PC-3 (cell line): ENCODE measurements around the gene TEAD3. TPM values are rescaled to one million over a fixed set of nuclear protein-coding genes. Genes with fewer than 3 reads are reported as not detected.

Source experiments
- ATAC-seq: fragments of 200-7000 bp; cut with Tn5 transposase; 2 replicates; pipeline ENCODE4 v1.9.1; 2020; ENCODE audit warnings: mild to moderate bottlenecking, moderate library complexity
- BruUV-seq: library from RNA; stranded (reverse); fragments of 400-500 nt; replicated peaks from 2 replicates; lab custom pipeline; 2021; lab: Mats Ljungman, UMichigan
- CTCF ChIA-PET: fragments of 300-600 bp; sonication (Branson Sonifier 250); formaldehyde crosslinking; loops from one replicate; lab custom pipeline; 2022; ENCODE audit warnings: antibody characterized with exemption; lab: Charles Lee
- POLR2A ChIA-PET: fragments of 300-600 bp; sonication (Branson Sonifier 250); formaldehyde crosslinking; loops from one replicate; lab custom pipeline; 2022; ENCODE audit warnings: antibody characterized with exemption; ENCODE audit not compliant: unreplicated experiment; lab: Charles Lee
- DNase-seq: peaks from one replicate; pipeline ENCODE4 v3.0.0-alpha.2; 2015
- H2AFZ ChIP-seq: fragments of 300-600 bp; sonication (generic); 2 replicates; pipeline ENCODE4 v1.6.0; 2016; ENCODE audit warnings: antibody characterized with exemption, low read length
- H3F3A ChIP-seq: fragments of 300-600 bp; sonication (generic); one replicate; pipeline ENCODE4 v1.6.0; 2017; ENCODE audit warnings: antibody characterized with exemption, low read length, control low read depth, mild to moderate bottlenecking; ENCODE audit not compliant: unreplicated experiment
- H3K27ac ChIP-seq: fragments of 300-600 bp; sonication (generic); 2 replicates; pipeline ENCODE4 v1.5.1; 2016; ENCODE audit warnings: mild to moderate bottlenecking, low read length
- H3K27me3 ChIP-seq: fragments of 300-600 bp; sonication (generic); 2 replicates; pipeline ENCODE4 v1.6.1; 2016; ENCODE audit warnings: low read length, mixed read lengths
- H3K36me3 ChIP-seq: fragments of 300-600 bp; sonication (generic); 2 replicates; pipeline ENCODE4 v1.6.1; 2016; ENCODE audit warnings: low read depth, mixed run types, low read length, mixed read lengths
- H3K4me1 ChIP-seq: fragments of 300-600 bp; sonication (generic); 2 replicates; pipeline ENCODE4 v1.5.1; 2016; ENCODE audit warnings: low read length; ENCODE audit not compliant: insufficient read depth
- H3K4me2 ChIP-seq: fragments of 300-600 bp; sonication (generic); 2 replicates; pipeline ENCODE4 v1.6.0; 2016; ENCODE audit warnings: low read length
- H3K4me3 ChIP-seq: fragments of 300-600 bp; sonication (generic); 2 replicates; pipeline ENCODE4 v1.5.1; 2016; ENCODE audit warnings: mild to moderate bottlenecking, low read length, mixed read lengths
- H3K79me2 ChIP-seq: fragments of 300-600 bp; sonication (generic); 2 replicates; pipeline ENCODE4 v1.6.1; 2017; ENCODE audit warnings: low read length, mixed read lengths
- H3K9ac ChIP-seq: fragments of 300-600 bp; sonication (generic); 2 replicates; pipeline ENCODE4 v1.6.0; 2016; ENCODE audit warnings: mild to moderate bottlenecking, low read length
- H3K9me2 ChIP-seq: fragments of 300-600 bp; sonication (generic); replicated peaks from 2 replicates; pipeline ENCODE4 v1.6.1; 2016; ENCODE audit warnings: mixed run types, low read length, mixed read lengths
- H3K9me3 ChIP-seq: fragments of 300-600 bp; sonication (generic); 2 replicates; pipeline ENCODE4 v1.6.1; 2016; ENCODE audit warnings: low read length, mixed read lengths
- H4K20me1 ChIP-seq: fragments of 300-600 bp; sonication (generic); 2 replicates; pipeline ENCODE4 v1.6.1; 2016; ENCODE audit warnings: low read length, mixed read lengths
- EZH2 ChIP-seq: fragments of 300-600 bp; sonication (generic); IDR thresholded peaks from one replicate; pipeline ENCODE4 v1.6.1; 2017; ENCODE audit warnings: antibody characterized with exemption, mild to moderate bottlenecking, low read length; ENCODE audit not compliant: unreplicated experiment
- EZH2phosphoT487 ChIP-seq: fragments of 300-600 bp; sonication (generic); IDR thresholded peaks from 2 replicates; pipeline ENCODE4 v1.6.1; 2018; ENCODE audit warnings: mild to moderate bottlenecking, antibody characterized with exemption, low read length, borderline replicate concordance
- intact Hi-C: fragments of 100-400 bp; cut with micrococcal nuclease; formaldehyde crosslinking; loops from 2 replicates; pipeline ENCODE4 v1.9.0; 2023
- total RNA-seq: library from RNA; depleted of rRNA; stranded (reverse); fragments of >200 nt; gene quantifications from 2 replicates; pipeline ENCODE4 v1.2.3, GENCODE V29; 2014
- TF ChIP-seq, protein P1 (sequence below): fragments of 300-600 bp; sonication (generic); conservative IDR thresholded peaks from 2 replicates; pipeline ENCODE4 v1.5.1; 2017; ENCODE audit warnings: antibody characterized with exemption, low read depth, mild to moderate bottlenecking, low read length

The TEAD3 gene
- total RNA-seq, 1 experiment from 2014 or later, result 9.2 TPM

DNA sequence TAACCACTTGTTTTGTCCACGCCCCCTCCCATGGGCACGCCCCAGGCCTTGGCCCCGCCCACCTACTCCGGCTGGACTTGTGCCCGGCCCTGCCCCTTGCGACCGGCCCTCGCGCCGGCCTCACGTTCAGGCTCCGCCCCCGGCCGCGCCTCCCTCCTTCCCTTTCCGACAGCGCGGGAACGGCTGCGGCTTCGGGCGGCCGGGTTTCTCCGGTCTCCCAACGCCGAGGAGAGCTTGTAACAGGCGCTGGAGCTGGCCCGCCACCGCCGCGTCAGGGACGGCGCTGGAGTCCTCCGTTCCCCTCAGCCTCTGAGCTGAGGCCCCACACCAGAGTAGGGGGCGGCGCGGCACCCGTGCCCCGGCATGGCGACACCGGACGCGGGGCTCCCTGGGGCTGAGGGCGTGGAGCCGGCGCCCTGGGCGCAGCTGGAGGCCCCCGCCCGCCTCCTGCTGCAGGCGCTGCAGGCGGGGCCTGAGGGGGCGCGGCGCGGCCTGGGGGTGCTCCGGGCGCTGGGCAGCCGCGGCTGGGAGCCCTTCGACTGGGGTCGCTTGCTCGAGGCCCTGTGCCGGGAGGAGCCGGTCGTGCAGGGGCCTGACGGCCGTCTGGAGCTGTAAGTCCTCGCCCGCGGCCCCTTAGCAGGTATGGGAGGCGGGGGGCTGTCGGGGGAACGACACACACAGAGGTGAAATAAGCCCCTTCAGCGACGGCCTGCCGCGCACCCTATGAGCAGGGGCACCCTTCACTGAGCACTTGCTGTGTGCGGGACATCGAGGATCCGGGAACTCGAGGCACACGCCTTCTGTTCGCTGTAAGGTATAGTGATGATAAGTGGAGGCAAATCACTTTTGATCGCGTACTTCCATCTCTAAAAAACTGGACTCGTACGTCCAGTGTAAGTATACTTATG is 44.4 kb downstream of the TEAD3 start, which contains the start of gene FANCE:
Gene FANCE (plus strand): TSS at position 156 of the 908 bp plus-strand sequence. CDS start 208 bp downstream, at position 364.
- intact Hi-C loops, result loop anchor here (2.0 kb wide), 1 partner anchor 14 kb away; no protein-coding TSS in a partner anchor
- peaks cover 19% of the 10 kb centered on the region for H3K4me1 ChIP-seq
- DNase-seq (peak; percentile 95), ATAC-seq (peak; percentile 79)
- no peaks in the 10 kb centered on the region for H4K20me1 ChIP-seq
- peak within 1 kb of the TSS; percentile 74 for H3K9ac ChIP-seq
- H3K4me3 ChIP-seq, result peak within 1 kb of the TSS; percentile 79
- no peaks in the 10 kb centered on the region for H3K9me2 ChIP-seq
- ChIA-PET POLR2A (interaction anchor here (0.7 kb wide), 1 partner anchor 14 kb away, joined by 4 read pairs; no protein-coding TSS in a partner anchor), CTCF (interaction anchor here (0.8 to 1.1 kb wide), 4 partner anchors 15 to 111 kb away, joined by 3 to 7 read pairs (median 4); partner anchors contain the start of genes PPARD and RPL10A)
- TF ChIP-seq EZH2, result no peak
- TF ChIP-seq, protein P1, sequence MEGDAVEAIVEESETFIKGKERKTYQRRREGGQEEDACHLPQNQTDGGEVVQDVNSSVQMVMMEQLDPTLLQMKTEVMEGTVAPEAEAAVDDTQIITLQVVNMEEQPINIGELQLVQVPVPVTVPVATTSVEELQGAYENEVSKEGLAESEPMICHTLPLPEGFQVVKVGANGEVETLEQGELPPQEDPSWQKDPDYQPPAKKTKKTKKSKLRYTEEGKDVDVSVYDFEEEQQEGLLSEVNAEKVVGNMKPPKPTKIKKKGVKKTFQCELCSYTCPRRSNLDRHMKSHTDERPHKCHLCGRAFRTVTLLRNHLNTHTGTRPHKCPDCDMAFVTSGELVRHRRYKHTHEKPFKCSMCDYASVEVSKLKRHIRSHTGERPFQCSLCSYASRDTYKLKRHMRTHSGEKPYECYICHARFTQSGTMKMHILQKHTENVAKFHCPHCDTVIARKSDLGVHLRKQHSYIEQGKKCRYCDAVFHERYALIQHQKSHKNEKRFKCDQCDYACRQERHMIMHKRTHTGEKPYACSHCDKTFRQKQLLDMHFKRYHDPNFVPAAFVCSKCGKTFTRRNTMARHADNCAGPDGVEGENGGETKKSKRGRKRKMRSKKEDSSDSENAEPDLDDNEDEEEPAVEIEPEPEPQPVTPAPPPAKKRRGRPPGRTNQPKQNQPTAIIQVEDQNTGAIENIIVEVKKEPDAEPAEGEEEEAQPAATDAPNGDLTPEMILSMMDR, result no peak
- H3K4me2 ChIP-seq, result peak within 1 kb of the TSS; percentile 80
- no TSS peak for BruUV-seq
- no peaks in the 10 kb centered on the region for H3K9me3 ChIP-seq
- H3K36me3 ChIP-seq, result no peaks in the 10 kb centered on the region; the same call in 1 of the 2 replicates
- H3K27me3 ChIP-seq, result no peaks in the 10 kb centered on the region
- H3K79me2 ChIP-seq, result peaks cover 24% of the 10 kb centered on the region
- H3F3A ChIP-seq, result no peaks in the 10 kb centered on the region
- H2AFZ ChIP-seq, result peak within 1 kb of the TSS; percentile 66
- H3K27ac ChIP-seq, result no peak within 1 kb of the TSS

DNA sequence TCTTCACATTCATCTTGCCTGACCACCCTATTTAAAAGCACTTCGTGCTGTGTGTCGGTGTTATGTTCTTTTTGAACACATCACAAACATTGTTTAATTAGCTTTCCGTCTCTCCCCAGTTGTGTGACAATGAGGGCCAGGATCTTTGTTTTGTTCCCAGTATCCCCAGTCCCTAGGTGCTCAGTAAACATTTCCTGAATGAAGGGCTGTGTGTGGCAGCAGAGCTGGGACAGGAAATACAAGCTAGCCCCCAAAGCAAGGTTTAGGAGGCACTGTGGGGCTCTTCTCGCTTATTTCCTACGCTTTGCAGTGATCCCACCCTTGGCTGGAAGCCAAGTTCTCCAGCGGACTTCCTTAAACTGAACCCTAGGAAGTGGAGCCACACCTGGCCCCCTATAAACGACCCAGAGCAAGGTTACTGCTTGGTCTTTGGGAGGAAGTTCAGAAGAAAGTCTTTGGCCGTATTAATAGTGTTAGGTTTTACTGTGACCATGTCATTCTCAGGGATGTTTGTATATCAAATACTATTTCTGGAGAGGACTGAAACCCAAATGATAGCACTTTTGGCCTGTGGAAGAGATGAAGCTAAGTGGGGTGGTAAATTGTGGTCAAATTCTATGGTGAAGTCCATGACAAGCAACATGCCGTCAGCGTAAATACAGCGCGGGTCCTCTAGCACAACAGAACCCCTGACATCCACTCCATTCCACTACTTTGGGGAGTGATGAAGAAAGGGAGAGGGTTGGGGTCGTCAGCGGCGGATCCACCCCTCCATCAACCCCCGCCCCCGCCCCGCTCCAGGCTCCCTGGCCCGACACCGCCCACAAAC is 45.3 kb downstream of the TEAD3 start:
- H2AFZ ChIP-seq, result peak overlapping the region; percentile 51
- H3K4me3 ChIP-seq, result peak overlapping the region; percentile 79
- no peak for ATAC-seq
- TF ChIP-seq, protein P1, result no peak
- TF ChIP-seq EZH2 (no peak), EZH2phosphoT487 (no peak)
- no peak overlapping the region for H3K9ac ChIP-seq
- ChIA-PET POLR2A (no interaction called here), CTCF (interaction anchor here (0.8 to 1.1 kb wide), 2 partner anchors 33 to 110 kb away, joined by 3 to 7 read pairs; partner anchors contain the start of gene PPARD)
- peaks cover 24% of the 10 kb centered on the region for H3K79me2 ChIP-seq
- H3K27me3 ChIP-seq, result no peaks in the 10 kb centered on the region
- intact Hi-C loops, result loop anchor here (2.0 kb wide), 1 partner anchor 15 kb away; no protein-coding TSS in a partner anchor
- H3K36me3 ChIP-seq, result no peaks in the 10 kb centered on the region; the same call in 1 of the 2 replicates
- no peak overlapping the region for H3K27ac ChIP-seq
- peak overlapping the region; percentile 80 for H3K4me2 ChIP-seq
- H3K4me1 ChIP-seq, result peaks cover 19% of the 10 kb centered on the region
- BruUV-seq, result no TSS peak
- H3K9me3 ChIP-seq, result no peaks in the 10 kb centered on the region
- H4K20me1 ChIP-seq, result no peaks in the 10 kb centered on the region
- no peaks in the 10 kb centered on the region for H3F3A ChIP-seq
- no peaks in the 10 kb centered on the region for H3K9me2 ChIP-seq
- no peak for DNase-seq
